HS-5 (cell line): Measurements from ENCODE around the gene KLF1.
"Not testable (repeated sequence)": the region's sequence is repeated elsewhere in the genome, so short reads cannot be mapped to it uniquely, and the experiment has no call there.

ENCODE experiments used
- DNase-seq: peaks from one replicate; pipeline ENCODE4 v3.0.0-alpha.2; 2012; ENCODE audit warnings: low read depth

KLF1 gene

DNA sequence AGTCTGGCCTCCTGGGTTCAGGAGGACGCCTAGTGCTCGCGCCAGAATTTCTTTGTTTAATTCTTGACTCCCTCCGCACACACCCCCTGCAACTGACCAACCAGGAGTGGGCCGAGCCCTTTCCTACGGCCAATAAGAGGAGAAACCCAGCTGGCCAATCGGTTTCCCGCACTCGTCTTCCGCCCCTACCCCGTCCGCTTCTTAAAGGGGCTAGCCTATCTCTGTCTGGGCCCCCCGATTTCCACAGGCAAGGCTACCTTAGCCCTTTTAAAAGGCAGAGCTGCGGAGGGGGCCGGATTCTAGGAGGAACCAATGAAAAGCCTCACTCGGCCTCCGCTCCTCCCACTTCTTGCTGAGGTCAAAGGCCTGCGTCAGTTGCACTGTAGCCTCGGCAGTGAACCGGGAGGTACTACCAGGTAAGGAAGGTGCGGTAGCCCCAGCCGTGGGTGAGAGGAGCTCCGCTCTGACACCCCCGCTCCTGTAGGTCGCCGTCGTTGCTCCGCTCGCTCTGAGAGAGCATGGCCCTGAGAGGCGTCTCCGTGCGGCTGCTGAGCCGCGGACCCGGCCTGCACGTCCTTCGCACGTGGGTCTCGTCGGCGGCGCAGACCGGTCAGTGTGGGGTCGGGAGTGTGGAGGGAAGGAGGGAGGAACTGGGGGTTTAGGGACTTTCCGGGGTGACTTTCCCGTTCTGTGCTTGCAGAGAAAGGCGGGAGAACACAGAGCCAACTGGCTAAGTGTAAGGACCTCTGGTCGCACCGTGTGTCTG is 4.0 kb upstream of the KLF1 start, which contains the start of gene GCDH:
Gene GCDH (plus strand): TSS at position 374 of the 766 bp plus-strand sequence. CDS start 145 bp downstream, at position 519.
- DNase-seq: peak; percentile 96

DNA sequence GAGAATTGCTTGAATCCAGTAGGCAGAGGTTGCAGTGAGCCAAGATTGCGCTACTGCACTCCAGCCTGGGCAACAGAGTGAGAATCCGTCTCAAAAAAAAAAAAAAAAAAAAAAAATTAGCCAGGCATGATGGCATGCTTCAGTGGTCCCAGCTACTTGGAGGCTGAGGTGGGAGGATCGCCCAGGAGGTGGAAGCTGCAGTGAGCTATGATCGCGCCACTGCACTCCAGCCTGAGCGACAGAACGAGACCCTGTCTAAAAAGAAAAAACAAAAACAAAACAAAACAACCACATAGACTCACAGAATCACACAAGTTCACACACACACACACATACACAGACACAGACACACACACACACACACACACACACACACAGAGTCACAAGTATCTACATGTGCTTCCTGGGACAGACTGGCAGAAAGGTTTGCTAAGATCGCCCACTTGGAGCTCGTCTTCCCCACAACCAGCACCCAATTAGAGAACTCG is 3.3 kb upstream of the KLF1 start:
- not testable (repeated sequence) for DNase-seq

- DNase-seq: no peak
Measured at GRCh38 chr19:12888006-12888603, 1.1 kb upstream of the KLF1 start.

- no peak for DNase-seq
Measured at GRCh38 chr19:12886651-12886968, 391 bp downstream of the KLF1 start.

GRCh38 chr19:12885749-12886650 is 1.0 kb downstream of the KLF1 start:
- DNase-seq: no peak

GRCh38 chr19:12884926-12885748 is 1.9 kb downstream of the KLF1 start:
- DNase-seq: no peak

GRCh38 chr19:12884627-12884925 is 2.4 kb downstream of the KLF1 start:
- DNase-seq: no peak

GRCh38 chr19:12884202-12884601 is 2.8 kb downstream of the KLF1 start:
- DNase-seq: no peak

DNA sequence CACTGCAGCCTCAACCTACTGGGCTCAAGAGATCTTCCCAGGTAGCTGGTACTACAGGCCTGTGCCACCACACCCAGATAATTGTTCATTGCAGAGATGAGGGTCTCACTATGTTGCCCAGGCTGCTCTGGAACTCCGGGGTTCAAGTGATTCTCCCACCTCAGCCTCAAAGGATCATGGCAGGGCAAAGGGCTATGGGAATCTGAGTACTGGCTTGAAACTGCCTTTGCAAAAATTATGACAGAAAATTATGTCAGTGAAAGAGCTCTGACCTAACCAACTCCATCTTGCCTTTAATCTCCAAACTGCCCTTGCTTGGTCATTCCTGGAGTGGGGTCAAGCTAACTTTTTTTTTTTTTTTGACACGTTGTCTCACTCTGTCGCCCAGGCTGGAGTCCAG is 4.4 kb downstream of the KLF1 start:
- no peak for DNase-seq

DNA sequence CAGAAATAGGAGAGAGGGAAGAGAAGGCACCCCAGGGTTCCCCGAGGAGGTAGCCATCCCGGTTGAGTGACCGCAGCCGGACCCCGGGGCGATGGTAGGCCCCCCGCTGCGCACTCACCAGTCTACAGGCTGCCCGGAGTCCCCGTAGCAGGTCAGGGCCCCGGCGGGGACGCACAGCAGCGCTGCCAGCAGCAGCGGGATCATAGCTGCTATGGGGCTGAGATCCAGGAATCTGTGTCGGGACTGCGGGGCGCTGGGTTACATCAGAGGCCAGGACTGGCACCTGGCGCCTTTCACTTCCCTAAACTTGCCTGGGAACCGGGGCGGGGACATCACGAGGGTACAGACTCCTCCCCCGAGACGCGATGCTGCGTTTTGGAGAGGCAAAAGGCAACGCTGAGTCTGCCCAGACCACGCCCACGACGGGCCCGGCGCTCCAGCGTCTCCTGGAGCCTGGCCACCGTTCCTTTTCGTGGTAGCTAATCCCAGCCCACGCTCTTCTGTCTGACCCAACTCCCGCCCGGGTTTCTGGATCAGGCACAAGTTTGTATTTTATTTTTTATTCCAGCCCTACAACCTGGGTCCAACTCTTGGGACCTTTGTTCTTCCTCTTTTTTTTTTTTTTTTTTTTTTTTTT is 5.7 kb downstream of the KLF1 start, which contains the start of gene DNASE2:
Gene DNASE2 (minus strand): TSS at position 278 of the 637 bp plus-strand sequence. CDS start 74 bp downstream, at position 204.
- peak; percentile 85 for DNase-seq

DNA sequence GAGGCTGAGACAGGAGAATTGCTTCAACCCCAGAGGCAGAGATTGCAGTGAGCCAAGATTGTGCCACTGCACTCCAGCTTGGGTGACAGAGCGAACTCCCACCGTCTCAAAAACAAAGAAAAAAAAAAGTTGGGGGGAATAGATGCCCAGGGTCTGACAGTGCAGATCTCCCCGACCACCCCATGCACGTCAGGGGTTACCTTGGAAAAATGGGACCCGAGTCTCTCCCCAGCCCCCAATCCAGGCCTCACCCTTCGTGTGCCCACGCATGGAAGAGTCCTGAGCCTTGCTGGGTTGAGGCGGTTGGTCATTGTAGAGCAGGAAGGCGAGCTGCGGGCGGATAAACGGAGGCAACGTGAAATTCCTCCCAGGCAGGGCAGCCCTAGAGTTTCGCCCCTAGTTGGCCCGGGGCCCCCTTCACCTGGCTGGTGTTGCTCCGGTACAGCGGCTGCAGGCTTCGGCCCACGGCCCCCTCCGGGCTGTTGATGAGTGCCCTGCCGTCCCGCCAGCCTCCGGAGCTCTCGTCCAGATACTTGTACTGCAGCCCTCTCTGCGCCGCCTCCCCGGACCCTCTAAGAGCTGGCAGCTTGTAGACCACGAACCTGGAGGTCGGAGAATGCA is 6.3 kb downstream of the KLF1 start:
- no peak for DNase-seq

- no peak for DNase-seq
Measured at GRCh38 chr19:12875086-12875485, 11.9 kb downstream of the KLF1 start.

GRCh38 chr19:12873891-12874745 is 12.9 kb downstream of the KLF1 start:
- DNase-seq: no peak

DNA sequence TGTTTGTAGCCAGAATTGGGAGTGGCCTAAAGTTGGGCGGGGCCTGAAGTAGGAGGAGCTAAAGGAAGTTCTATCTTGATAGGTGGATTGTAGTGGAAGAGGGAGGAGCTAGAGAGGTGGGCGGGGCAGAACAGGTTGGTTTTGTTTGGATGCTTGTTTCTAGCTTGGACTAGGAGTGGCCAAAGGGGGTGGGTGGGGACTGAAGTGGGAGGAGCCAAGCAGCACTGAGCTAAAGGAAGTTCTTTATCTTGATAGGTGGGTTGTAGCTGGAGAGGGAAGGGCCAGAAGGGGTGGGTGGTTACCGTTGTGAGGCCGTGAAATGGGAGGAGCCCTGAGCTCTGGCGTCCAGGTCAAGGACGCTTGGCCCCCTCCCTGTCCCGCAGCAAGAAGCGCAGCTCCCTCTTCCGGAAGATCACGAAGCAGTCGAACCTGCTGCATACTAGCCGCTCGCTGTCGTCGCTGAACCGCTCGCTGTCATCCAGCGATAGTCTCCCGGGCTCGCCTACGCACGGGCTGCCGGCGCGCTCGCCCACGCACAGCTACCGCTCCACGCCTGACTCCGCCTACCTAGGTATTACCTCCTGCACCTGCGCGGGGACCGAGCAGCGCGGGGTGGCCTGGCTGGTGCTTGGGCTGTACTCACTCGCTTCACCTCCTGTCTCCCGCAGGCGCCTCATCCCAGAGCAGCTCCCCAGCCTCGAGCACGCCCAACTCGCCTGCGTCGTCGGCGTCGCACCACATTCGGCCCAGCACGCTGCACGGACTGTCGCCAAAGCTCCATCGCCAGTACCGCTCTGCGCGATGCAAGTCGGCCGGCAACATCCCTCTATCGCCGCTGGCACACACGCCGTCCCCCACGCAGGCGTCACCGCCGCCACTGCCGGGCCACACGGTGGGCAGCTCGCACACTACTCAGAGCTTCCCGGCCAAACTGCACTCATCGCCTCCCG is 13.8 kb downstream of the KLF1 start:
- no peak for DNase-seq

DNA sequence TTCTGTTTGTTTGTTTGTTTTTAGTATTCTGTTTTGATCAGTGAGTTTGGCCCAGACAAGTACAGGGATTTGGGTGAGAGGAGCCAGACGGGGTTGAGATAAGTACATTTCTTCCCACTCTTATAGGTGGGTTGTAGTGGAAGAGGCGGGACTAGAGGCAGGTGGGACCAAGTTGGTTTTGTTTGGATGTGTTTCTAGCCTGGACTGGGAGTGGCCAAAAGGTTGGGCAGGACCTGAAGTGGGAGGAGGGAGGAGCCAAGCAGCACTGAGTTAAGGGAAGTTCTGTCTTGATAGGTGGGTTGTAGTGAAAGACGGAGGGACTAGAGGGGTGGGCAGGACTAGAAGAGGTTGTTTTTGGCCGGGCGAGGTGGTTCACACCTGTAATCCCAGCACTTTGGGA is 14.7 kb downstream of the KLF1 start:
- DNase-seq: no peak

DNA sequence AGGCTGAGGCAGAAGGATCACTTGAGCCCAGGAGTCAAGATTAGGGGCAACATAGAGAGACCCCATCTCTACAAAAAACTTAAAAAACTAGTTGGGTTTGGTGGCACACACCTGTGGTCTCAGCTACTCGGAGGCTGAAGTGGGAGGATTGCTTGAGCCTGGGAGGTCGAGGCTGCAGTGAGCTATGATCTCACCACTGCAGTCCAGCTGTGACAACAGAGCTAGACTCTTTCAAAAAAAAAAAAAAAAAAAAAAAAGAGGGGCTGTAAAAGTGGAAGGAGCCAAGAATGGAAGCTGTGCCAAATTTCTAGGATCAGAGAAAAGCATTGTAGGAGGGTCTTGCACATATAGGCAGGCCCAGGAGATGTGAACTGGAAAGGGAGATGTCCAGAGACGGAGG is 15.3 kb downstream of the KLF1 start:
- no peak for DNase-seq

GRCh38 chr19:12868540-12869112 is 18.4 kb downstream of the KLF1 start:
- no peak for DNase-seq
